ENCODE results near the gene EMILIN3. TPM values are rescaled to one million over a fixed set of nuclear protein-coding genes. Genes with fewer than 3 reads are reported as not detected.

The EMILIN3 gene
- 1.3 and 2.3 TPM in 2 replicates for total RNA-seq
- 0.45 and 0.54 TPM in 2 replicates for polyA plus RNA-seq

GRCh38 chr20:41366546-41367392, at the start of gene EMILIN3:
Gene EMILIN3, minus strand, starts transcription at chr20:41366818. Its CDS starts 184 bp downstream, at chr20:41366634.
- Histone ChIP-seq H3K4me3 (peak within 1 kb of the TSS; percentile 38), H3K27me3 (peaks cover 39% of the 10 kb centered on the region), H3K4me1 (ENCODE audit: low read depth) (no peaks in the 10 kb centered on the region), H3K9me3 (ENCODE audit: low read depth) (no peaks in the 10 kb centered on the region), H3K36me3 (no peaks in the 10 kb centered on the region), H3K27ac (no peak within 1 kb of the TSS)
- TF ChIP-seq CTCF (IDR thresholded peaks at IDR 0.05; ENCODE audit: low read depth, low read length): no peak
- peak in 1 of 2 donors; percentile 80 for DNase-seq (ENCODE audit: low read depth in 1 of 2, low spot score in 1 of 2)

DNA sequence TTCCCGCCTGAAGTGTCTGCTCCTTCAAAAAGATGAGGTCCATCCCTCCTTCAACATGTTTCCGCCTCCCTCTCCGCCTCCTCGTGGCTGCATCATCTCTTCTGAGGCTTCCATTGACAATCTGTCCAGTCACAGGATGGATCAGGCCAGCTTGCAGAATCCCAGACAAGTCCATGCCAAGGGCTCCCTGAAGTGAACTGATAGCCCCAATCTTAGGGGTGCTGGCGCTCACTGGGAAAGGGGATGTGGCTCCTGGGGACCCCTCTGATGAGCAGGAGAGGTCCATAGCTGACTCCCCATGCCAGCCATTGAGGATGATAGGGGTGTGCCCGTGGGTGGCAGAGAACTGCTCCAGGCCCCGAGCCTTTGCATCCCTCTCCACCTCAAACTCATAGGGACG, 48.6 kb upstream of the EMILIN3 start:
- Histone ChIP-seq H3K27ac (no peak overlapping the region), H3K4me3 (no peak overlapping the region), H3K27me3 (no peaks in the 10 kb centered on the region), H3K9me3 (ENCODE audit: low read depth) (no peaks in the 10 kb centered on the region), H3K4me1 (ENCODE audit: low read depth) (peaks cover 9% of the 10 kb centered on the region), H3K36me3 (peaks cover 63% of the 10 kb centered on the region)
- DNase-seq (ENCODE audit: low read depth in 1 of 2, low spot score in 1 of 2): no peak
- TF ChIP-seq CTCF (IDR thresholded peaks at IDR 0.05; ENCODE audit: low read depth, low read length): no peak

- Histone ChIP-seq H3K9me3 (ENCODE audit: low read depth) (no peaks in the 10 kb centered on the region), H3K27ac (no peak overlapping the region), H3K27me3 (no peaks in the 10 kb centered on the region), H3K4me3 (no peak overlapping the region), H3K36me3 (peaks cover 69% of the 10 kb centered on the region), H3K4me1 (ENCODE audit: low read depth) (peaks cover 3% of the 10 kb centered on the region)
- no peak for DNase-seq (ENCODE audit: low read depth in 1 of 2, low spot score in 1 of 2)
- no peak for TF ChIP-seq CTCF (IDR thresholded peaks at IDR 0.05; ENCODE audit: low read depth, low read length)
Observed at GRCh38 chr20:41413169-41413568, 46.6 kb upstream of the EMILIN3 start.

- H3K4me3 ChIP-seq: no peak overlapping the region
- no peak overlapping the region for H3K27ac ChIP-seq
- no peaks in the 10 kb centered on the region for H3K27me3 ChIP-seq
- no peaks in the 10 kb centered on the region for H3K9me3 ChIP-seq (ENCODE audit: low read depth)
- TF ChIP-seq CTCF (IDR thresholded peaks at IDR 0.05; ENCODE audit: low read depth, low read length): no peak
- no peak for DNase-seq (ENCODE audit: low read depth in 1 of 2, low spot score in 1 of 2)
- peaks cover 3% of the 10 kb centered on the region for H3K4me1 ChIP-seq (ENCODE audit: low read depth)
- peaks cover 70% of the 10 kb centered on the region for H3K36me3 ChIP-seq
Observed at GRCh38 chr20:41412324-41413120, 45.9 kb upstream of the EMILIN3 start.

GRCh38 chr20:41411391-41411847, 44.8 kb upstream of the EMILIN3 start:
- peak in 1 of 2 donors; percentile 55 for DNase-seq (ENCODE audit: low read depth in 1 of 2, low spot score in 1 of 2)
- no peaks in the 10 kb centered on the region for H3K27me3 ChIP-seq
- no peaks in the 10 kb centered on the region for H3K9me3 ChIP-seq (ENCODE audit: low read depth)
- H3K27ac ChIP-seq: peak overlapping the region; percentile 56
- peaks cover 3% of the 10 kb centered on the region for H3K4me1 ChIP-seq (ENCODE audit: low read depth)
- H3K36me3 ChIP-seq: peaks cover 61% of the 10 kb centered on the region
- no peak overlapping the region for H3K4me3 ChIP-seq
- peak; percentile 42 for TF ChIP-seq CTCF (IDR thresholded peaks at IDR 0.05; ENCODE audit: low read depth, low read length)

Data from cardiac muscle cell (in vitro differentiated cells and primary cell).